ENCODE results near the gene WBP1L. TPM values are rescaled to one million over a fixed set of nuclear protein-coding genes. Genes with fewer than 3 reads are reported as not detected.
"Not testable (repeated sequence)": the region's sequence is repeated elsewhere in the genome, so short reads cannot be mapped to it uniquely, and the experiment has no call there.

WBP1L gene
- total RNA-seq, 2 donors from 2014 or later, result 37.8 to 47.8 TPM

DNA sequence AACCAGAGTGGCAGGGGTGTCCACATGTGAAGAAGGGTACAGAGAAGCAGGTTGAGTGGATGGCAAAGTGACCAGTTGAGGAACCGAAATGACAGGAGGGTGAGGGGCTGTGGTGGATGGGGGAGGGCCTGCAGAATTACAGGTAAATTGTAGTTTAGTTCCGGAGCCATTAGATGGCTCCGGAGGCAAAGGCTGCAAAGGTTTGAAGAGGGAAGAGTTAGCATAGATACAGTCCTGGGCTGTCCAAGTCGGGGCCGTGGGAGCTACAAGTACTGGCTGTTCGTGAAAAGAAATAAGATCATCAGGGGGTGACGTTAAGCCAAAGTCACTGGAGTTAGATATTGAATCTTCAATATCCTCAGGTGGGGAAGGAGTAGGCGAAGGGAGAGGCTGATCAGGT lies 99.4 kb downstream of the WBP1L start:
- ATAC-seq; DNase-seq; intact Hi-C loops (cut with DNase I, micrococcal nuclease): not testable (repeated sequence)

DNA sequence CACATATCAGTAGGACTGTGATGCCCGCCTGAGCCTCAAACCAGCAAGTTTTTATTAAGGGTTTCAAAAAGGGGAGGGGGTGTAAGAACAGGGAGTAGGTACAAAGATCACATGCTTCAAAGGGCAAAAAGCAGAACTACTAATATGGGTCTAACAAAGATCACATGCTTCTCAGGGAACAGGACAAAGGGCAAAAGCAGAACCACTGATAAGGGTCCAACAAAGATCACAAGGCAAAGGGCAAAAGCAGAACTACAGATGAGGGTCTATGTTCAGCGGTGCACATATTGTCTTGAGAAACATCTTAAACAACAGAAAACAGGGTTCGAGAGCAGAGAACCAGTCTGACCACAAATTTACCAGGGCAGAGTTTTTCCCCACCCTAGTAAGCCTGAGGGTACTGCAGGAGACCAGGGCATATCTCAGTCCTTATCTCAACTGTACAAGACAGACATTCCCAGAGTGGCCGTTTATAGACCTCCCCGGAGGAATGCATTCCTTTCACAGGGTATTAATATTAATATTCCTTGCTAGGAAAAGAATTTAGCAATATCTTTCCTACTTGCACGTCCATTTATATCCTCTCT lies 100.5 kb downstream of the WBP1L start:
- ATAC-seq; intact Hi-C loops (cut with DNase I, micrococcal nuclease); DNase-seq: not testable (repeated sequence)

- no peak for ATAC-seq
- DNase-seq, result no peak
- intact Hi-C loops (cut with DNase I, micrococcal nuclease), result no loop called here
Observed at GRCh38 chr10:102845352-102845902, 101.7 kb downstream of the WBP1L start.

DNA sequence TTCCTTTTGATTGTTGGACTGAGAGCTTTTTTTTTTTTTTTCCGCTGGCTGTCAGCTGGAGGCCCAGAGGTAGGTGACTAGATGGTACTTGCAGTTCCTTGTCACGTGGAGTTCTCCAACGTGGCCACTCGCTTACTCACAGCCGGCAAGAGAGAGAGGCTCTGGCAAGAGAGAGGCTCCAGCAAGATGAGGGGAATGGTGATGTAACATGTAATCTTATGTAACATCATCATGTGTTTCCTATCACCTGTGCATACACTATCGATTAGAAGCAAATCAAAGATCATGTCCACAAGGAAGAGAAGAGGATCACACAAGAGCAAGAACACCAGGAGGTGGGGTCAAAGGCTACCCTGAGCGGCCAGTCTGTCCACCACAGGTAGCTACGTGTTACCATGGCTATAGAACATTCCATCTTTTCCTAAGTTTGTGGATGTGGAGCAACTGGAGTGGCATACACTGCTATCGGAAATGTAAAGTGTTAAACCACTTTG lies 106.3 kb downstream of the WBP1L start:
- DNase-seq (no peak), ATAC-seq (no peak)
- intact Hi-C loops (cut with DNase I, micrococcal nuclease), result no loop called here

DNA sequence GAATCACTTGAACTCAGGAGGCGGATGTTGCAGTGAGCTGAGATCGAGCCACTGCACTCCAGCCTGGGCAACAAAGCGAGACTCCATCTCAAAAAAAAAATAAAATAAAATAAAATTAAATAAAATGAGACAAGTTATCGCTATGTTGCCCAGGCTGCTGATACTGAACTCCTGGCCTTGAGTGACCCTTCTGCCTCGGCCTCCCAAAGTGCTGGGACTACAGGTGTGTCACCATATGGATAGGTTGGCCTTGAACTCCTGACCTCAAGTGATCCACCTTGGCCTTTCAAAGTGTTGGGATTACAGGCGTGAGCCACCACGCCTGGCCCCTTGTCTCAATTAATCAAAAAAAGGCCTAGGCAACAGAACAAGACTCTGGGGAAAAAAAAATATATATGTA lies 109.5 kb downstream of the WBP1L start:
- DNase-seq; intact Hi-C loops (cut with DNase I, micrococcal nuclease); ATAC-seq: not testable (repeated sequence)

- DNase-seq, ATAC-seq: not testable (repeated sequence)
Observed at GRCh38 chr10:102855731-102856436, 112.1 kb downstream of the WBP1L start.

GRCh38 chr10:102856758-102857424 lies 113.1 kb downstream of the WBP1L start:
- intact Hi-C loops (cut with DNase I, micrococcal nuclease), result no loop called here

More at GRCh38 chr10:102855731-102856436, 112.1 kb downstream of the WBP1L start:
- intact Hi-C loops (cut with DNase I, micrococcal nuclease), result not testable (repeated sequence)

GRCh38 chr10:102859911-102860310 lies 116.2 kb downstream of the WBP1L start:
- intact Hi-C loops (cut with DNase I, micrococcal nuclease), result no loop called here
- ATAC-seq (no peak), DNase-seq (no peak)

More at GRCh38 chr10:102856758-102857424, 113.1 kb downstream of the WBP1L start:
- ATAC-seq (no peak), DNase-seq (no peak)

DNA sequence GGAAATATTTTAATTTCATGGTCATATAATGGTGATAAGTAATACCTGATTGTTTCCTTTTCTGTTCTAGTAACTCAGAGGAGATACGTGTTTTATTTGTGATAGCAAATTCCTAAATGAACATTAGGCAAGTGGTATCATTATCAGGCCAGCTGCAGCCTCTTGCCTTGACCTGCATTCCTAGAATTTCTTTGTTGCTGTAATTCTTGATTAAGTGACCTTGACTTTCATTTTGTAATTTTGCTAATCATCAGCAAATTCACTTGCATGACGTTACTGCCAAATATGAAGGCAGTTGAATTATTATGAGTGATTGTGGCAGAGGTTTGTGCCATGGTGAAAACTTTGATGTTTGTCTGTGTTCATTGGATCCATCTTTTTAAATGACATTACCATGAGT lies 119.9 kb downstream of the WBP1L start:
- intact Hi-C loops (cut with DNase I, micrococcal nuclease), result no loop called here
- ATAC-seq (no peak), DNase-seq (no peak)

GRCh38 chr10:102865620-102866019 lies 121.9 kb downstream of the WBP1L start:
- DNase-seq, result no peak

More at GRCh38 chr10:102865620-102866019, 121.9 kb downstream of the WBP1L start:
- no peak for ATAC-seq
- intact Hi-C loops (cut with DNase I, micrococcal nuclease), result no loop called here

Other genes with a start within 250 kb of the WBP1L start
- 10 to 100 TPM; 78.8 to 79.6 TPM for gene ACTR1A, start 241.2 kb upstream of the WBP1L start, total RNA-seq
- gene SUFU, start 240.0 kb upstream of the WBP1L start, total RNA-seq, result 1 to 10 TPM; 8.0 to 9.3 TPM
- 10 to 100 TPM; 58.4 to 64.0 TPM for gene TRIM8, start 99.5 kb upstream of the WBP1L start, total RNA-seq
- gene ARL3, start 29.6 kb upstream of the WBP1L start, total RNA-seq, result 1 to 10 TPM; 2.5 to 4.2 TPM
- 10 to 100 TPM; 11.7 to 15.0 TPM for gene SFXN2, start 29.3 kb upstream of the WBP1L start, total RNA-seq
- not detected for gene CYP17A1, start 93.5 kb downstream of the WBP1L start, total RNA-seq
- 10 to 100 TPM; 21.2 to 22.3 TPM for gene BORCS7, start 110.3 kb downstream of the WBP1L start, total RNA-seq
- 1 to 10 TPM in 1 of 2 donors, under 1 TPM in 1; 0.61 to 1.2 TPM for gene AS3MT, start 125.5 kb downstream of the WBP1L start, total RNA-seq
- 10 to 100 TPM; 34.5 to 38.6 TPM for gene CNNM2, start 174.3 kb downstream of the WBP1L start, total RNA-seq

Data from left colon (tissue), 2 donors.